HCT116 (cell line): ENCODE results near the gene MYO10. TPM values are rescaled to one million over a fixed set of nuclear protein-coding genes. Genes with fewer than 3 reads are reported as not detected.

Experiments
- ATAC-seq: fragments of 200-7000 bp; cut with Tn5 transposase; 2 replicates; pipeline ENCODE4 v1.9.1; 2020; ENCODE audit warnings: mild to moderate bottlenecking, moderate library complexity
- BruUV-seq: library from RNA; stranded (reverse); fragments of 400-500 nt; replicated peaks from 2 replicates; lab custom pipeline; 2021; lab: Mats Ljungman, UMichigan
- CTCF ChIA-PET: fragments of 300-600 bp; sonication (Branson Sonifier 250); formaldehyde crosslinking; loops from one replicate; lab custom pipeline; 2021; ENCODE audit warnings: antibody characterized with exemption; lab: Charles Lee
- POLR2A ChIA-PET: fragments of 300-600, 350-600 bp; sonication (Branson Sonifier 250); formaldehyde crosslinking; loops from one replicate; lab custom pipeline; 2021; ENCODE audit warnings: antibody characterized with exemption; lab: Charles Lee
- RAD21 ChIA-PET, 2 experiments: fragments of 300-600 bp; sonication (Branson Sonifier 250); formaldehyde crosslinking; loops; one replicate each; lab custom pipeline; 2023; ENCODE audit warnings: low total read pairs in 2 of 2; ENCODE audit not compliant: uncharacterized antibody in 2 of 2, unreplicated experiment in 2 of 2, low non-redundant PET in 1 of 2; lab: Charles Lee
- DNase-seq: peaks from one replicate; pipeline ENCODE4 v3.0.0-alpha.2; 2010; ENCODE audit warnings: low read depth, low spot score
- H2AFZ ChIP-seq: fragments of 200-600 bp; shearing (Covaris generic), sonication (generic); 2 replicates; pipeline ENCODE4 v1.6.1; 2017; ENCODE audit warnings: low read depth, mixed run types, mixed read lengths, antibody characterized with exemption, low read length; ENCODE audit not compliant: poor library complexity, severe bottlenecking
- H3K27ac ChIP-seq: 2 replicates; pipeline ENCODE4 v1.5.1; 2012; ENCODE audit warnings: low read depth, low read length
- H3K27me3 ChIP-seq: fragments of 200-600 bp; sonication (generic); 2 replicates; pipeline ENCODE4 v1.6.1; 2016; ENCODE audit warnings: mixed run types, low read length, mixed read lengths; ENCODE audit not compliant: insufficient read depth
- H3K36me3 ChIP-seq, 2 experiments: fragments of 200-500 bp in 1 of 2; fragments of 200-600 bp in 1 of 2; sonication (Bioruptor generic) in 1 of 2; sonication (generic) in 1 of 2; 2 replicates each; pipeline versions ENCODE4 v1.5.1 to v1.6.1; 2014 to 2016; ENCODE audit warnings: low read length in 2 of 2, inconsistent platforms in 1 of 2, mixed read lengths in 1 of 2, mixed run types in 1 of 2; ENCODE audit not compliant: insufficient read depth in 2 of 2, control insufficient read depth in 1 of 2
- H3K4me1 ChIP-seq, 2 experiments: fragments of 200-600 bp in 1 of 2; sonication (generic) in 1 of 2; 2 replicates each; pipeline versions ENCODE4 v1.5.1 to v1.6.1; 2012 to 2017; ENCODE audit warnings: low read length in 2 of 2, inconsistent platforms in 1 of 2, mild to moderate bottlenecking in 1 of 2, mixed read lengths in 1 of 2, mixed run types in 1 of 2, moderate library complexity in 1 of 2; ENCODE audit not compliant: insufficient read depth in 2 of 2, control insufficient read depth in 1 of 2
- H3K4me2 ChIP-seq: fragments of 200-600 bp; sonication (generic); 2 replicates; pipeline ENCODE4 v1.6.1; 2017; ENCODE audit warnings: mixed run types, low read length, mixed read lengths
- H3K4me3 ChIP-seq, 2 experiments: fragments of 200-600 bp in 1 of 2; sonication (generic) in 1 of 2; replicated peaks in 1 of 2; 2 replicates each; pipeline ENCODE4 v1.5.1; 2011 to 2016; ENCODE audit warnings: low read length in 2 of 2, control low read depth in 1 of 2, low read depth in 1 of 2, mild to moderate bottlenecking in 1 of 2, mixed read lengths in 1 of 2, mixed run types in 1 of 2
- H3K79me2 ChIP-seq: fragments of 200-600 bp; sonication (generic); 2 replicates; pipeline ENCODE4 v1.6.1; 2017; ENCODE audit warnings: mild to moderate bottlenecking, mixed run types, low read length, moderate library complexity, mixed read lengths; ENCODE audit not compliant: insufficient read depth
- H3K9ac ChIP-seq: fragments of 200-600 bp; sonication (generic); 2 replicates; pipeline ENCODE4 v1.6.1; 2016; ENCODE audit warnings: low read length, mixed read lengths
- H3K9me2 ChIP-seq: fragments of 200-600 bp; sonication (generic), shearing (Covaris generic); 2 replicates; pipeline ENCODE4 v1.6.1; 2017; ENCODE audit warnings: mixed run types, mild to moderate bottlenecking, moderate library complexity; ENCODE audit not compliant: insufficient read depth
- H3K9me3 ChIP-seq, 2 experiments: fragments of 200-500 bp in 1 of 2; fragments of 200-600 bp in 1 of 2; sonication (Bioruptor generic) in 1 of 2; sonication (generic) in 1 of 2; 2 replicates each; pipeline ENCODE4 v1.6.1; 2014 to 2017; ENCODE audit warnings: low read length in 2 of 2, mixed read lengths in 2 of 2, inconsistent platforms in 1 of 2, low read depth in 1 of 2, mild to moderate bottlenecking in 1 of 2, mixed run types in 1 of 2, moderate library complexity in 1 of 2; ENCODE audit not compliant: control insufficient read depth in 1 of 2, insufficient read depth in 1 of 2
- H4K20me1 ChIP-seq: fragments of 200-600 bp; sonication (generic), shearing (Covaris generic); 2 replicates; pipeline ENCODE4 v1.6.1; 2017; ENCODE audit warnings: mixed run types, mild to moderate bottlenecking, moderate library complexity; ENCODE audit not compliant: insufficient read depth
- CEBPB ChIP-seq: IDR thresholded peaks from 2 replicates; pipeline ENCODE4 v1.6.1; 2012; ENCODE audit warnings: low read depth
- CTCF ChIP-seq, 3 experiments: fragments of 200-600 bp in 1 of 3; sonication (generic) in 1 of 3; IDR thresholded peaks in 2 of 3; conservative IDR thresholded peaks in 1 of 3; 2 replicates each; pipeline ENCODE4 v1.5.1; 2012 to 2017; ENCODE audit warnings: low read depth in 2 of 3, low read length in 2 of 3, antibody characterized with exemption in 1 of 3, borderline replicate concordance in 1 of 3, control low read depth in 1 of 3, mild to moderate bottlenecking in 1 of 3, mixed read lengths in 1 of 3, mixed run types in 1 of 3, moderate library complexity in 1 of 3; ENCODE audit not compliant: insufficient read depth in 1 of 3
- EGR1 ChIP-seq: IDR thresholded peaks from 2 replicates; pipeline ENCODE4 v1.6.1; 2012; ENCODE audit warnings: low read depth
- ELF1 ChIP-seq: IDR thresholded peaks from 2 replicates; pipeline ENCODE4 v1.6.1; 2012; ENCODE audit warnings: low read depth, borderline replicate concordance
- EZH2phosphoT487 ChIP-seq: fragments of 200-600 bp; IDR thresholded peaks from 2 replicates; pipeline ENCODE4 v1.6.1; 2018; ENCODE audit warnings: antibody characterized with exemption, borderline replicate concordance
- FOSL1 ChIP-seq: IDR thresholded peaks from 2 replicates; pipeline ENCODE4 v1.6.1; 2012; ENCODE audit warnings: low read depth
- REST ChIP-seq: IDR thresholded peaks from 2 replicates; pipeline ENCODE4 v1.6.1; 2012; ENCODE audit warnings: low read depth
- SP1 ChIP-seq: IDR thresholded peaks from 2 replicates; pipeline ENCODE4 v1.6.1; 2012; ENCODE audit warnings: low read depth
- SRF ChIP-seq: IDR thresholded peaks from 2 replicates; pipeline ENCODE4 v1.6.1; 2012; ENCODE audit warnings: low read depth
- TCF7L2 ChIP-seq: IDR thresholded peaks from 2 replicates; pipeline ENCODE4 v1.7.0; 2011; ENCODE audit warnings: borderline replicate concordance, inconsistent platforms; ENCODE audit not compliant: insufficient read depth, insufficient read length; ENCODE audit errors: extremely low read depth
- ZBTB33 ChIP-seq: IDR thresholded peaks from 2 replicates; pipeline ENCODE4 v1.6.1; 2011; ENCODE audit warnings: mild to moderate bottlenecking, low read length, moderate library complexity; ENCODE audit not compliant: insufficient replicate concordance; ENCODE audit errors: extremely low read depth
- ZNF274 ChIP-seq: fragments of 200-500 bp; sonication (Bioruptor generic); IDR thresholded peaks from 2 replicates; pipeline ENCODE4 v1.6.1; 2014; ENCODE audit warnings: mild to moderate bottlenecking, low read depth, low read length, inconsistent platforms
- intact Hi-C: fragments of 100-400 bp; cut with micrococcal nuclease; formaldehyde crosslinking; loops from 2 replicates; pipeline ENCODE4 v1.10.0; 2022
- total RNA-seq: library from RNA; stranded (reverse); gene quantifications from one replicate; pipeline ENCODE4 v1.2.1, GENCODE V29; 2021; ENCODE audit not compliant: unreplicated experiment
- TF ChIP-seq, protein P1 (sequence below): IDR thresholded peaks from 2 replicates; pipeline ENCODE4 v1.6.1; 2012
- TF ChIP-seq, protein P2 (sequence below): IDR thresholded peaks from 2 replicates; pipeline ENCODE4 v1.6.1; 2012

Gene MYO10
- total RNA-seq, 1 experiment from 2014 or later = 34.9 TPM

DNA sequence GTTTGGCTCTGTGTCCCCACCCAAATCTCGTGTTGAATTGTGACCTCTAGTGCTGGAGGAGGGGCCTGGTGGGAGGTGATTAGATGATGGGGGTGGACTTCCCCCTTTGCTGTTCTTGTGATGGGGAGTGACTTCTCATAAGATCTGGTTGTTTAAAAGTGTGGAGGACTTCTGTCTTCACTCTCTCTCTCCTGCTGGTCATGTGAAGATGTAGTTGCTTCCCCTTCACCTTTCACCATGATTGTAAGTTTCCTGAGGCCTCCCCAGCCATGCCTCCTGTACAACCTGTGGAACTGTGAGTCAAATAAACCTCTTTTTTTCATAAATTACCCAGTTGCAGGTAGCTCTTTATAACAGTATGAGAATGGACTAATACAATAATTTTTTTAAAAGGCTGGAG is 10.6 kb upstream of the MYO10 start (continued):
- no peak for TF ChIP-seq ZBTB33
- TF ChIP-seq EGR1 = no peak
- no peak for TF ChIP-seq ZNF274
- TF ChIP-seq, protein P1, sequence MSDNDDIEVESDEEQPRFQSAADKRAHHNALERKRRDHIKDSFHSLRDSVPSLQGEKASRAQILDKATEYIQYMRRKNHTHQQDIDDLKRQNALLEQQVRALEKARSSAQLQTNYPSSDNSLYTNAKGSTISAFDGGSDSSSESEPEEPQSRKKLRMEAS = no peak
- no peak for TF ChIP-seq TCF7L2
- TF ChIP-seq ELF1 = no peak

GRCh38 chr5:16944816-16945562 is 8.9 kb upstream of the MYO10 start:
- H3K9me2 ChIP-seq = no peaks in the 10 kb centered on the region
- H3K27me3 ChIP-seq = peaks cover 3% of the 10 kb centered on the region; the same call in 1 of the 2 replicates
- no peaks in the 10 kb centered on the region for H3K4me1 ChIP-seq
- no peak for DNase-seq
- ChIA-PET POLR2A (interaction anchor here (0.6 kb wide), 1 partner anchor 9 kb away, joined by 4 read pairs; the partner anchor contains the start of gene MYO10), CTCF (no interaction called here), RAD21 (no interaction called here)
- no peaks in the 10 kb centered on the region for H4K20me1 ChIP-seq
- H3K4me2 ChIP-seq = no peak overlapping the region
- H3K27ac ChIP-seq = no peak overlapping the region
- H3K79me2 ChIP-seq = no peaks in the 10 kb centered on the region
- intact Hi-C loops = no loop called here
- BruUV-seq = no TSS peak
- ATAC-seq = no peak
- H3K36me3 ChIP-seq = no peaks in the 10 kb centered on the region
- no peak overlapping the region for H3K4me3 ChIP-seq
- no peak overlapping the region for H3K9ac ChIP-seq
- no peak overlapping the region for H2AFZ ChIP-seq
- H3K9me3 ChIP-seq = peaks cover 4% of the 10 kb centered on the region in 2 experiments; a peak in 2 of 4 replicates
- TF ChIP-seq ELF1 (no peak), EGR1 (no peak), FOSL1 (no peak), TCF7L2 (no peak), REST (no peak), CTCF (IDR thresholded peaks at IDR 0.05 in 2 of 3, conservative IDR thresholded peaks at IDR 0.05 in 1 of 3; ENCODE audit: borderline replicate concordance in 1 of 3, insufficient read depth in 1 of 3, low read depth in 2 of 3, low read length in 2 of 3) (no peak), EZH2phosphoT487 (no peak), SRF (no peak), CEBPB (no peak), ZNF274 (no peak), SP1 (no peak)
- TF ChIP-seq, protein P1 = no peak
- TF ChIP-seq, protein P2, sequence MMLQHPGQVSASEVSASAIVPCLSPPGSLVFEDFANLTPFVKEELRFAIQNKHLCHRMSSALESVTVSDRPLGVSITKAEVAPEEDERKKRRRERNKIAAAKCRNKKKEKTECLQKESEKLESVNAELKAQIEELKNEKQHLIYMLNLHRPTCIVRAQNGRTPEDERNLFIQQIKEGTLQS = no peak
